ENCODE measurements around the gene ATP11C. TPM values are rescaled to one million over a fixed set of nuclear protein-coding genes. Genes with fewer than 3 reads are reported as not detected.

Gene ATP11C
- total and polyA plus RNA-seq, 4 donors = 5.3 to 32.1 (median 23.3) TPM

- intact Hi-C loops (cut with DNase I) = no loop called here
- H3K9me3 ChIP-seq (ENCODE audit: control insufficient read depth, low read length) = no peaks in the 10 kb centered on the region
- no peak overlapping the region for H3K27ac ChIP-seq (ENCODE audit: low read depth in 1 of 2, low read length in 2 of 2)
- no peak overlapping the region for H3K4me3 ChIP-seq (ENCODE audit: low read length in 2 of 2)
- H3K36me3 ChIP-seq (ENCODE audit: control insufficient read depth in 1 of 2, insufficient read depth in 2 of 2, low read length in 1 of 2) = no peaks in the 10 kb centered on the region
- WGBS, 2 donors = 79 to 95% methylated on average over 2 of the region's 2 CpGs
- ATAC-seq (ENCODE audit: low FRiP score) = no peak
- no peaks in the 10 kb centered on the region for H3K4me1 ChIP-seq (ENCODE audit: control insufficient read depth in 1 of 2, insufficient read depth in 2 of 2, low read length in 2 of 2)
- H3K27me3 ChIP-seq (ENCODE audit: control insufficient read depth in 1 of 2, insufficient read depth in 2 of 2, low read length in 1 of 2) = no peaks in the 10 kb centered on the region
- DNase-seq = no peak
These were observed 145.3 kb downstream of the ATP11C start for GRCh38 chrX:139787601-139788000.

DNA sequence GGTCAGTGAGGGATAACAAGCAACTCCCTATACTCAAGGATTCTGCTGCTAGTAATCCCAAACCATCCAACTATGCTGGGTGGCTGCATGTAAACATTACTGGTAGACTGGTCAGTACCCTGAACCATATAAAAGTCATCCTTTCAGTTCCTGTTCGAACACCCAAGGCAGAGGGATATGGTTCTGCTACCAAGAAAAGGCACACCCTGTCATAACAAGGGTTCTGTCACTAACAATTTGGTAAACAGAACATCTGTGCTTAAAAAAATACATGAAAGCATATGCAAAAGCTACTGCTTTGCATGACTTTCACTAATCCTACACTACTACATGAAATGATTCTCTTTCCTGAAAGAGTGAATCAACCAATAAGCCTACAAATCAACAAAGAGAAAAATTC is 148.0 kb downstream of the ATP11C start:
- no peak for DNase-seq
- no peaks in the 10 kb centered on the region for H3K27me3 ChIP-seq (ENCODE audit: control insufficient read depth in 1 of 2, insufficient read depth in 2 of 2, low read length in 1 of 2)
- no peak for ATAC-seq (ENCODE audit: low FRiP score)
- WGBS, 2 donors = 47 to 96% methylated on average over 1 of the region's 1 CpG
- no peaks in the 10 kb centered on the region for H3K4me1 ChIP-seq (ENCODE audit: control insufficient read depth in 1 of 2, insufficient read depth in 2 of 2, low read length in 2 of 2)
- no peak overlapping the region for H3K4me3 ChIP-seq (ENCODE audit: low read length in 2 of 2)
- H3K27ac ChIP-seq (ENCODE audit: low read depth in 1 of 2, low read length in 2 of 2) = no peak overlapping the region
- H3K36me3 ChIP-seq (ENCODE audit: control insufficient read depth in 1 of 2, insufficient read depth in 2 of 2, low read length in 1 of 2) = no peaks in the 10 kb centered on the region
- intact Hi-C loops (cut with DNase I) = no loop called here
- H3K9me3 ChIP-seq (ENCODE audit: control insufficient read depth, low read length) = no peaks in the 10 kb centered on the region

GRCh38 chrX:139783959-139784358 is 148.9 kb downstream of the ATP11C start:
- no peaks in the 10 kb centered on the region for H3K4me1 ChIP-seq (ENCODE audit: control insufficient read depth in 1 of 2, insufficient read depth in 2 of 2, low read length in 2 of 2)
- intact Hi-C loops (cut with DNase I) = no loop called here
- H3K36me3 ChIP-seq (ENCODE audit: control insufficient read depth in 1 of 2, insufficient read depth in 2 of 2, low read length in 1 of 2) = no peaks in the 10 kb centered on the region
- H3K4me3 ChIP-seq (ENCODE audit: low read length in 2 of 2) = no peak overlapping the region
- DNase-seq = no peak
- no peaks in the 10 kb centered on the region for H3K27me3 ChIP-seq (ENCODE audit: control insufficient read depth in 1 of 2, insufficient read depth in 2 of 2, low read length in 1 of 2)
- no peak for ATAC-seq (ENCODE audit: low FRiP score)
- H3K9me3 ChIP-seq (ENCODE audit: control insufficient read depth, low read length) = no peaks in the 10 kb centered on the region
- no peak overlapping the region for H3K27ac ChIP-seq (ENCODE audit: low read depth in 1 of 2, low read length in 2 of 2)
- 65 to 86% methylated on average over 1 of the region's 1 CpG for WGBS, 2 donors

- no peak overlapping the region for H3K4me3 ChIP-seq (ENCODE audit: low read length in 2 of 2)
These were observed 149.8 kb downstream of the ATP11C start for GRCh38 chrX:139783030-139783429.

DNA sequence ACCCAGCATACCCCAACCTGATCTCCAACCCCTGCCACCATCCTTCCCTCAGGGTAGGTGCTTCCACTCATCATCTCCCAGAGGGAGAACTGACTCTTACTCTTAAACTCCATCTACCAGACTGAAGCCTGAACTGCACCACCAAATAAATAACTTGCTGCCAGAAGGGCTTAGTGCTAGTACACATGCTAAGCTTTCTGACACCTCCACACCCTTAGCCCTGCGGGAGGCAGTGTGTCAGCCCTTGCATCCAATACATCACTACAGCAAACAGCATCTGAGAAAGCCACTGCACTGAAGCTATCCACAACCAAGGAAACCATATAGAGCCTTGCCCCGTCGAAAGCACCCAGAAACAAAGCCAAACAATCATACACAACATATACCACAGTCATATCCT is 156.3 kb downstream of the ATP11C start:
- Histone ChIP-seq H3K4me3 (ENCODE audit: low read length in 2 of 2) (no peak overlapping the region), H3K27me3 (ENCODE audit: control insufficient read depth in 1 of 2, insufficient read depth in 2 of 2, low read length in 1 of 2) (no peaks in the 10 kb centered on the region), H3K27ac (ENCODE audit: low read depth in 1 of 2, low read length in 2 of 2) (no peak overlapping the region), H3K4me1 (ENCODE audit: control insufficient read depth in 1 of 2, insufficient read depth in 2 of 2, low read length in 2 of 2) (no peaks in the 10 kb centered on the region), H3K36me3 (ENCODE audit: control insufficient read depth in 1 of 2, insufficient read depth in 2 of 2, low read length in 1 of 2) (no peaks in the 10 kb centered on the region), H3K9me3 (ENCODE audit: control insufficient read depth, low read length) (no peaks in the 10 kb centered on the region)
- WGBS, 2 donors = 87 to 94% methylated on average over 3 of the region's 3 CpGs
- DNase-seq = no peak
- intact Hi-C loops (cut with DNase I) = no loop called here
- ATAC-seq (ENCODE audit: low FRiP score) = no peak

More at GRCh38 chrX:139783030-139783429, 149.8 kb downstream of the ATP11C start:
- Histone ChIP-seq H3K4me1 (ENCODE audit: control insufficient read depth in 1 of 2, insufficient read depth in 2 of 2, low read length in 2 of 2) (no peaks in the 10 kb centered on the region), H3K36me3 (ENCODE audit: control insufficient read depth in 1 of 2, insufficient read depth in 2 of 2, low read length in 1 of 2) (no peaks in the 10 kb centered on the region), H3K9me3 (ENCODE audit: control insufficient read depth, low read length) (no peaks in the 10 kb centered on the region), H3K27ac (ENCODE audit: low read depth in 1 of 2, low read length in 2 of 2) (no peak overlapping the region), H3K27me3 (ENCODE audit: control insufficient read depth in 1 of 2, insufficient read depth in 2 of 2, low read length in 1 of 2) (no peaks in the 10 kb centered on the region)
- WGBS, 2 donors = 84 to 91% methylated on average over 3 of the region's 3 CpGs
- no peak for DNase-seq
- no peak for ATAC-seq (ENCODE audit: low FRiP score)
- intact Hi-C loops (cut with DNase I) = no loop called here

DNA sequence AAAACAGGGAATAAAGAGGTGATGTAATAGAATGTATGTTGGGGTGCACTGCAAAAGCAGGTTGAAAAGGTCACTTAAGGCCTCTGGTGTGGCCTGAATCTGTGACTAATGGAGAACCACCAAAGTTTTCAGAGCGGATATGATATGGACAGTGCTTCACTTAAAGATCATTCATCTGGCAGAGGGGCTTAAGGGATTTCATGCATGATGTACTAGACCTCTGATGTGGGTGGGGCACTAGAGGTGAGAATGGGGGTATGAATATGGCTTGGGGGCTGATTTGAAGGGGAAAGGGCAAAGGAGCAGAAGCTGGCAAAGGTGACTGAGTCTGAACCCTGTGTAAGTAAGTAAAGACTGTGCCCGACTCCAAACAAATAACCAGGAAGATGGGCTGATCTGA is 162.5 kb downstream of the ATP11C start:
- 95 to 96% methylated on average over 2 of the region's 2 CpGs for WGBS, 2 donors
- H3K27me3 ChIP-seq (ENCODE audit: control insufficient read depth in 1 of 2, insufficient read depth in 2 of 2, low read length in 1 of 2) = no peaks in the 10 kb centered on the region
- H3K4me1 ChIP-seq (ENCODE audit: control insufficient read depth in 1 of 2, insufficient read depth in 2 of 2, low read length in 2 of 2) = no peaks in the 10 kb centered on the region
- ATAC-seq (ENCODE audit: low FRiP score) = no peak
- no peak overlapping the region for H3K4me3 ChIP-seq (ENCODE audit: low read length in 2 of 2)
- no peaks in the 10 kb centered on the region for H3K36me3 ChIP-seq (ENCODE audit: control insufficient read depth in 1 of 2, insufficient read depth in 2 of 2, low read length in 1 of 2)
- no peaks in the 10 kb centered on the region for H3K9me3 ChIP-seq (ENCODE audit: control insufficient read depth, low read length)
- H3K27ac ChIP-seq (ENCODE audit: low read depth in 1 of 2, low read length in 2 of 2) = no peak overlapping the region
- intact Hi-C loops (cut with DNase I) = no loop called here
- DNase-seq = no peak

DNA sequence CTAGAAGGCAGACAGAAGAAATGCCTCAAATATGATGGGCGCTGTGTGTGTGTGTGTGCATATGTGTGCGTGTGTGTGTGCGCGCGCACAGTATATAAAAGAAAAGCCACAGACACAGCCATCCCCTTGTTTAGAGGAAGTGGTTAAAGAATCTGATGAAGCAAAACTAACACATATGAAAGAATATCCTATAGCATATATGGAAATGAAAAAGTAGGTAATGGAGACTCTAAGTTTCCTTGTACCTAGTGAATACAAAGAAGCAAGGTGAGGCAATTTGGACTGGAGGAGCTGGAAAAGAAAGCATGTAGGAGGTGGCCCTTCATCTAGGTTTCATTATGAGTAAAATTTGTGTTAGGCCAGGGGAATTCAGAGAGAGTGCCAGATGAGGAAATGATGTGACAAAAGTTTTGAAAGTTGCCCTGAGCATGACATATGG is 166.3 kb downstream of the ATP11C start:
- 95 to 96% methylated on average over 5 of the region's 5 CpGs for WGBS, 2 donors
- H3K27me3 ChIP-seq (ENCODE audit: control insufficient read depth in 1 of 2, insufficient read depth in 2 of 2, low read length in 1 of 2) = no peaks in the 10 kb centered on the region
- intact Hi-C loops (cut with DNase I) = no loop called here
- H3K4me3 ChIP-seq (ENCODE audit: low read length in 2 of 2) = no peak overlapping the region
- no peak overlapping the region for H3K27ac ChIP-seq (ENCODE audit: low read depth in 1 of 2, low read length in 2 of 2)
- no peak for DNase-seq
- H3K36me3 ChIP-seq (ENCODE audit: control insufficient read depth in 1 of 2, insufficient read depth in 2 of 2, low read length in 1 of 2) = no peaks in the 10 kb centered on the region
- no peaks in the 10 kb centered on the region for H3K9me3 ChIP-seq (ENCODE audit: control insufficient read depth, low read length)
- ATAC-seq (ENCODE audit: low FRiP score) = no peak
- H3K4me1 ChIP-seq (ENCODE audit: control insufficient read depth in 1 of 2, insufficient read depth in 2 of 2, low read length in 2 of 2) = no peaks in the 10 kb centered on the region

GRCh38 chrX:139762400-139763183 is 170.3 kb downstream of the ATP11C start:
- no peak overlapping the region for H3K27ac ChIP-seq (ENCODE audit: low read depth in 1 of 2, low read length in 2 of 2)
- ATAC-seq (ENCODE audit: low FRiP score) (peak; percentile 41), DNase-seq (no peak)
- intact Hi-C loops (cut with DNase I) = no loop called here
- H3K9me3 ChIP-seq (ENCODE audit: control insufficient read depth, low read length) = no peaks in the 10 kb centered on the region
- H3K4me1 ChIP-seq (ENCODE audit: control insufficient read depth in 1 of 2, insufficient read depth in 2 of 2, low read length in 2 of 2) = no peaks in the 10 kb centered on the region
- no peak overlapping the region for H3K4me3 ChIP-seq (ENCODE audit: low read length in 2 of 2)
- WGBS, 2 donors = 33 to 52% methylated on average over 4 of the region's 4 CpGs
- H3K27me3 ChIP-seq (ENCODE audit: control insufficient read depth in 1 of 2, insufficient read depth in 2 of 2, low read length in 1 of 2) = no peaks in the 10 kb centered on the region
- H3K36me3 ChIP-seq (ENCODE audit: control insufficient read depth in 1 of 2, insufficient read depth in 2 of 2, low read length in 1 of 2) = no peaks in the 10 kb centered on the region

- WGBS, 2 donors = 54 to 85% methylated on average over 4 of the region's 4 CpGs
These were observed 173.2 kb downstream of the ATP11C start for GRCh38 chrX:139759637-139760036.

More at GRCh38 chrX:139759637-139760036, 173.2 kb downstream of the ATP11C start:
- no peaks in the 10 kb centered on the region for H3K36me3 ChIP-seq (ENCODE audit: control insufficient read depth in 1 of 2, insufficient read depth in 2 of 2, low read length in 1 of 2)
- H3K27me3 ChIP-seq (ENCODE audit: control insufficient read depth in 1 of 2, insufficient read depth in 2 of 2, low read length in 1 of 2) = no peaks in the 10 kb centered on the region
- ATAC-seq (ENCODE audit: low FRiP score) (no peak), DNase-seq (no peak)
- H3K27ac ChIP-seq (ENCODE audit: low read depth in 1 of 2, low read length in 2 of 2) = no peak overlapping the region
- no peaks in the 10 kb centered on the region for H3K4me1 ChIP-seq (ENCODE audit: control insufficient read depth in 1 of 2, insufficient read depth in 2 of 2, low read length in 2 of 2)
- no peaks in the 10 kb centered on the region for H3K9me3 ChIP-seq (ENCODE audit: control insufficient read depth, low read length)
- intact Hi-C loops (cut with DNase I) = no loop called here
- H3K4me3 ChIP-seq (ENCODE audit: low read length in 2 of 2) = no peak overlapping the region

Measured in aorta (tissue), 5 donors.